Fibroblast of skin of scalp (primary cell): Measurements from ENCODE around the gene MYO7B.

Experiments used
- DNase-seq: peaks from one replicate; pipeline ENCODE4 v3.0.0-alpha.2; 2013

Gene MYO7B

GRCh38 chr2:127627740-127628571 lies 92.5 kb downstream of the MYO7B start:
- no peak for DNase-seq

GRCh38 chr2:127628767-127629614 lies 93.5 kb downstream of the MYO7B start:
- DNase-seq = no peak

GRCh38 chr2:127629637-127630036 lies 94.2 kb downstream of the MYO7B start:
- DNase-seq = no peak

DNA sequence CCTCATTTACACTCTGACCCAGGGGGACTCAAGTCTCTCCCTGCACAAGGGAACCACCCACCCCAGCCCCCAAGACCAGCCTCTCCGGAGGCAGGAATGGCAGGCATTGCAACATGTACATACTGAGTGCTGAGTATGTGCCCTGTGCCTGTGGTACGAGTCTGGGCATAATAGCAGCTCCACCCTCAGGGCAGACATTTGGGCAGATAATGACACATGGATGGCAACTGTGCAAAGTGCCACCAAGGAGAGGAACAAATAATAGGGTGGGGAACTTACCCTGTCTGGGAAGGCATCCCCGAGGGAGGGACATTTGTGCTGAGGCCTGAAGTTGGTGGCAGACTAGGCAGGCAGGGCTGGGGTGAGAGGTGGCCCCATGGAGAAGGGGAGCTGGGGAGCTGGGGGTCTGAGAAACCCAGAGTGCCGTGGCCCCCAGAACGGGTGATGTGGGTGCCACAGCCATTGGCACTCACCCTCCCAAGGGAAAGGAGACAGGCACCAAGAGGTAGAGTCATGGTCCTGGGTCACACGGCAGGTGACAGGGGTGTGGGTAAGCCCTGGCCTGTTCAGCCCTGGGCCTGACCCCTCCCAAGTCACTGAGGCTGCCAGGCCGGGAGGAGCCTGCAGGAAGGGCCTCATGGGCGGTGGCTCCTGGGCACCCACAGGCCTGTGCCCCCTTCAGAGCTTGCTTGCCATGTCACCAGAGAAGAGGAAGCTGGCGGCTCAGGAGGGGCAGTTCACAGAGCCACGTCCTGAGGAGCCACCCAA lies 94.8 kb downstream of the MYO7B start:
- no peak for DNase-seq

- DNase-seq = no peak
Observed at GRCh38 chr2:127630864-127631540, 95.5 kb downstream of the MYO7B start.

- DNase-seq = no peak
Observed at GRCh38 chr2:127631541-127631996, 96.1 kb downstream of the MYO7B start.

DNA sequence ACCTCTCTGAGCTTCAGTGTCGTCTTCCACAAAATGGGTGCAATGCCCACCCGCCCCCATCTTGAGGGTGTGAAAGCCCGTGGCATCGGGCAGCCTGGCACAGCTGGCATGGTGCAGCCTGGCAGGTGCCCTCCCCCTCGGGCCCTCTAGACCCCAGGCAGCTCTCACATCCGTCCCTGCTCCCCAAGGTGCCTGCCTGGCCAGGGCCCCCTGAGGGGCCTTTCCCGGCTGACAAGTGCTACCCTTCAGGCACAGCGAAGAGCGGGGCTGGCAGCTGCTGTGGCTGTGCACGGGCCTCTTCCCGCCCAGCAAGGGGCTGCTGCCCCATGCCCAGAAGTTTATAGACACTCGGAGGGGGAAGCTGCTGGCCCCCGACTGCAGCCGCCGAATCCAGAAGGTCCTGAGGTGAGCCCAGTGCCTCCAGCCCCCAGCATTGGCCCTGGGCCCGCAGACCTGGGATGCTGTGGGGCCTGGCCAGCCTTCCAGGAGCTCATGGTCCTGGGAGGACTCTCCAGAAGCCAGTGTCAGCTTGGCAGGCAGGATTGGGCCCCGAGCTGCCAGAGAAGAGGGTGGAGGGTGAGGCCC lies 96.6 kb downstream of the MYO7B start:
- no peak for DNase-seq

GRCh38 chr2:127632592-127633489 lies 97.4 kb downstream of the MYO7B start:
- no peak for DNase-seq

GRCh38 chr2:127633556-127634065 lies 98.1 kb downstream of the MYO7B start:
- DNase-seq = no peak

- DNase-seq = no peak
Observed at GRCh38 chr2:127634066-127634617, 98.7 kb downstream of the MYO7B start.

DNA sequence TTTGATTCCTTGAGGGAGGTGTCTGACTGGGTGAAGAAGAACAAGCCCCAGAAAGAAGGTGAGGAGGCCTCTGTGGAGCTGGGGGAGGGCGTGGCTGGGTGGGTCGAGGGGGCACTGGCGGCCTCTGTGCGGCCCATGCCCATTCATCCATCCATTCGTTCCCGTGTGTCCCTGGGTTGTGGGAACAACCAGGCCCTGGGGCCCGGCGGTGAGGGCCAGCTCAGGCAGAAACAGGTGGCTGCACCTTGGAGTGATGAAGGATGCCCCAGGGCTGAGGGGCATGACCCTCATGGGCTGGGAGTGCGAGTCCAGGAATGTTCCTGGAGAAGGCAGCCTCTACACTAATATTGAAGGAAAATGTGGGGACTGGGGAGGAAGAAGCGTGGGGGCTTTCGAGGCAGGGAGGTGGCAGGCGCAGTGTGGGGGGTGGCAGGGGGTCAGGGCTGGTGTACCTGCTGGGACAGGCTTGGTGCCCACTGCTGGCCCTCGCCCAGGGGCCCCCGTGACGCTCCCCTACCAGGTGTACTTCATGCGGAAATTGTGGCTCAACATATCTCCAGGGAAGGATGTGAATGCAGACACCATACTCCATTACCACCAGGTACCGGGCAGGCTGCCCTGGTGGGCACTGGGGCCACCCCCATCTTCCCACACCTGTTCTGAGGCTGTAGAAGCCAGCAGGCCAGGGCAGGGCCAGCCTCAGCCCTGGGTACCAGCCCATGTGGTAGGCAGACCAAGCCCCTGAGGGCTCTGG lies 99.3 kb downstream of the MYO7B start:
- no peak for DNase-seq

- no peak for DNase-seq
Observed at GRCh38 chr2:127635380-127636237, 100.1 kb downstream of the MYO7B start.

GRCh38 chr2:127636248-127637235 lies 101.1 kb downstream of the MYO7B start:
- DNase-seq = no peak

DNA sequence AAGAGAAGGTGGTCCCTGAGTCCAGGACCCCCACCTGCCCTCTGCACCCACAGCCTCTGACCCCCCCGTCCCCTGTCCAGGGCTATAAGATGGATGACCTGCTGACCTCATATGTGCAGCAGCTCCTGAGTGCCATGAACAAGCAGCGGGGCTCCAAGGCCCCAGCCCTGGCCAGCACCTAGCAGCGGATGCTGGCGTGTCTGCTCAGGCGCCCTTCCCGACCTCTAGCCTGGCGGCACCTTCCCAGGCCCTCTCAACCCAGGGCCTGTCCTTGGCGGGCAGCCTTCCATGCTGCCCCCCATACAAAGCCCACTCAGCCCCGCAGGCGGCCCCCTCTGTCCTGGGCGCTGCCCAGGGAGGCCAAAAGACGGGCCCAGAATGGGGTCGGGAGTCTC lies 101.8 kb downstream of the MYO7B start:
- no peak for DNase-seq

DNA sequence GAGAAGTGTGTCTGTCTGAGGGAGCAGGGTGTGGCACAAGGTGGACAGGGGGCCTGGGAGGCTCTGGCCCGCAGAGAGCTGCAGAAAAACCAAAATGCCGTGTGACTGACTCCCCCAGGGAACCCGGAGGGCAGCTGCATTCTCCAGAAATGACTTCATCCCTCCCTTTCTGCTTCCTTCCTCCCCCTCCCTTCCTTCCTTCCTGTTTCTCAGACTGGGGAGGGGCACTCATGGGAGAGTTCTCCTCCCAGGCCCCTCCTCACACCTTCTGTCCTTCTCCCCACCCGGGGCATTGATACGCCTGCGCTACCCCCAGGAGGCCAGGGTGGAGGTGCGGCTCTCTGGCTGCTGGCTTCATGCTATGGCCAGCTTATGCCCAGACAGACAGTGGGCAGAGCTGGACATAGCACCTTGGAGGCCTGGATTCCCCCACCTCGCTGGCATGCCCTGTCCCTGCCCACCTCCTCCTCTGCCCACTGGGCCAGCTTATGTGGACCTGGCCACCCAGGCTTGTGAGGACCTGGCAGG lies 102.3 kb downstream of the MYO7B start:
- DNase-seq = peak; percentile 91

- DNase-seq = no peak
Observed at GRCh38 chr2:127638361-127639110, 103.1 kb downstream of the MYO7B start.
